AG10803 (cell line): ENCODE measurements around the gene EML3.
"Not testable (repeated sequence)": the region's sequence is repeated elsewhere in the genome, so short reads cannot be mapped to it uniquely, and the experiment has no call there.

Source experiments
- DNase-seq: peaks from one replicate; pipeline ENCODE4 v3.0.0; 2010; ENCODE audit warnings: low read depth
- H3K4me3 ChIP-seq: 2 replicates; pipeline ENCODE4 v1.5.1; 2011; ENCODE audit warnings: mild to moderate bottlenecking, low read length, control low read depth
- CTCF ChIP-seq: conservative IDR thresholded peaks from 2 replicates; pipeline ENCODE4 v1.5.1; 2011; ENCODE audit warnings: mild to moderate bottlenecking, low read length, control low read depth, inconsistent platforms

The EML3 gene

DNA sequence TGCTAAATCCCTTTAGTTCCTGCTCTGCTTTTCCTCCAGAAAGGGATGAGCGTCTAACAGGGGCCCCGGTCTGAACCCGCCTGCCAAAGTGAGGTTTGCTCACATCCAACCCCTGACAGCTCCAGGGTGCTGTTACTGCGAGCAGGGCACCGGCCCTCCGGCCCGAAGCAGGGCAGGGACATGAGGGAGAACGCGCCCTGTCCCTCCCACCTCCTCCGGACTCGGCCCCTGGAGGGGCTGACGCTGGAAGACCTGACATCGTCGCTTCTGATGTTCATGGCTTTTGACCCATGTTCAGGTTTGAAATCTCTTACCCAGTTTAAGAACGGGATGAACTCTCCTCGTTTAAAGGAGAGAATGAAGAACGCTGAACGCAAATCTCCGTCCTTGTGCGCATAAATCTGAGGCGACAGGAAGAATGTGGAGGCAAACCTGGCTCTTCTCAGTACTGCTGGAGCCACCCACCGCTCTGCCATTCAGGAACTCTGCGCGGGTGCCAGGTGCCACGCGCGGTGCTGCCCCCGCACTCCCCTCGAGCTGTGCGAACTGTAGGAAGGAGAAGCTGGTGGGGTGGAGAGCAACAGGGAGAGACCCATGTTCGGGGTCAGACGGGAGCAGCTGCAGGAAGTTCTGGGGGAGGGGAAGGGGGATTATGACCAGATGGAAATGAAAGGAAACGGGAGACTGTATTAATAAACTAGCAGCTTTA, 38.1 kb downstream of the EML3 start:
- no peak for TF ChIP-seq CTCF
- no peak for DNase-seq
- H3K4me3 ChIP-seq: peak overlapping the region; percentile 90

DNA sequence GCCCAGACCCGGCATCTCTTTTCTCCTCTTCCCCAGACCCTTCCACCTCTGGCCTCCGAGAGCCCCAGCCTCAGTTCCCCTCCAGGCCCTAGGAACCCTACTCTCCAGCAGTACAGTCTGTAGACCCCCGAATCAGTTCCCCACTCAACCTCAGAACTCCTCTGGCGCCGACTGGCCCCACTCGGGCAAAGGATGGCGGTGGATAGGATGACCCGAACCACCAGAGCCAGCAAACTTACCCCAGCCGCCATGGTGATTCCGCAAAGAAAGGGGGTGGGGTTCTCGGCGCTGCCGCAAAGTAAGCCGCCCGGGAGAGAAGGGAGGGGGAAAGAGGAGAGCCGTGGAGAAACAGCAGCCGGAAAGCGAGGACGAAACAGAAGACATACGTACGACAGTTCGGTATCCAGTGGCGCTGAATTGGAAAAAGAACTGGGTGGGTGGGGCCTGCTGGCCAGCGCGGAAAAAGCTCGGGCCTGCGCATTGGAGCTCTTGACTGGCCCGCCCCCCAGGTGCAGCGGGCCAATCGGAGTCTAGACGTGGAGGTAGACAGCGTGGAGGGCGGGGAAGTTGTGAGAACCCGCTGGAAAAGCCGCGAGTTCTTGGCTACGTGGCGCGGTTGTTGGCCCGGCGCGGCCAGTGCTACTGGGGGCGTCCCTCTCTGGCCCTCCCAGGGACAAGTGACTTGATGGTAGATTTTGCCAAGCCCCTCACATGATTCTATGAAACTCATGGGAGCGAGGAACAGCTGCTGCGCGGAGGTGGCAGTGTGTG, 38.8 kb downstream of the EML3 start, which contains the start of gene EEF1G:
Gene EEF1G (minus strand): TSS at position 300 of the 771 bp plus-strand sequence. CDS start 49 bp downstream, at position 251.
- TF ChIP-seq CTCF: no peak
- peak; percentile 100 for DNase-seq
- H3K4me3 ChIP-seq: peak within 1 kb of the TSS; percentile 98

DNA sequence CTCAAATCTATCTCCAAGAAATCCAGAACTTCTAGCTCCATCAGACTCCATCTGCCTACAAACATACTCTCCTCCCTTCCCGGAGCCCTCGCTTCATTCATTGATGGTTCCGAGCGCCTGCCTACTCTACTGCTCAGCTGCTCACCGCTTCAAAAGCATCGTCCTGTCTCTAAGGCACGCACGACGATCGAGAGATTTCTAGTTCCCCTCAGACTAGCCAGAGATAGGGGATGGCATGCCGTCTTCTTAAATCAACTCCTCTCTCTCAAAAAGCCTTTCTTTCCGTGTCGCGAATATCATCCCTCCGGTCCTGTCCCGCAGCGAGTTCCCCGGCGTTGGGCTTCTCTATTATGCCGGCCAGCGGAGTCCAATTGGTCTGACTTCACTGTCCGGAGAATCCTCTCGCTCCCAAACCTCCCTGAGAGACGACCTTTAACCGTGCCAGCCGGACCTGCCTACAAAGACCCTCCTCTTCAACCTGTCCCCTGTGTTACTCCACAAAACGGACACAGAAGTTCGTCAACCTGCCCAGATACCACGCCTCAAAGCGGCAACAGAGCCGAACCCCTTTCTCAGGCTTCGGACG, 39.5 kb downstream of the EML3 start:
- no peak for DNase-seq
- no peak for TF ChIP-seq CTCF
- H3K4me3 ChIP-seq: peak overlapping the region; percentile 98

- no peak for DNase-seq
- no peak for TF ChIP-seq CTCF
- peak overlapping the region; percentile 98 for H3K4me3 ChIP-seq
These were observed 40.1 kb downstream of the EML3 start for GRCh38 chr11:62572431-62572830.

GRCh38 chr11:62571493-62571892, 41.1 kb downstream of the EML3 start:
- not testable (repeated sequence) for H3K4me3 ChIP-seq, DNase-seq

DNA sequence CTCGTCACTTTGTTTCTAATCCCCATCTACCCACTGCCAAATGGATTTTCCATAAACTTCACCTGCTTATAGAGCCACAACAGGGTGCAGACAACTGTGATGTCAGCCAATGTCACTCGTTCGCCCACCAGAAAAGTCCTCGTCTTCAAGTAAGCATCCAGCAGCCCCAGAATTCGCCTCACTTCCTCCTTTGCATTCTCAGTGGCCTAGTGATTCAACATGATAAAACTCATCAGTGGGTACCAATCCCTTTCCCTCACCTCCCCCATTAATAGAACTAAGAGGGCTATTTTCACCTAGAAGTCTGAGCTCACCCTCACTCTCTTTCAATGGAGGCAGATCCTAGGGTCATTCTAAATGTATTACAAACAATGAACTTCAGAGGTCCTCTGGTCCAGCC, 41.7 kb downstream of the EML3 start:
- DNase-seq, H3K4me3 ChIP-seq: not testable (repeated sequence)

- TF ChIP-seq CTCF: no peak
- no peak for DNase-seq
- no peak overlapping the region for H3K4me3 ChIP-seq
These were observed 43.0 kb downstream of the EML3 start for GRCh38 chr11:62569611-62570010.

DNA sequence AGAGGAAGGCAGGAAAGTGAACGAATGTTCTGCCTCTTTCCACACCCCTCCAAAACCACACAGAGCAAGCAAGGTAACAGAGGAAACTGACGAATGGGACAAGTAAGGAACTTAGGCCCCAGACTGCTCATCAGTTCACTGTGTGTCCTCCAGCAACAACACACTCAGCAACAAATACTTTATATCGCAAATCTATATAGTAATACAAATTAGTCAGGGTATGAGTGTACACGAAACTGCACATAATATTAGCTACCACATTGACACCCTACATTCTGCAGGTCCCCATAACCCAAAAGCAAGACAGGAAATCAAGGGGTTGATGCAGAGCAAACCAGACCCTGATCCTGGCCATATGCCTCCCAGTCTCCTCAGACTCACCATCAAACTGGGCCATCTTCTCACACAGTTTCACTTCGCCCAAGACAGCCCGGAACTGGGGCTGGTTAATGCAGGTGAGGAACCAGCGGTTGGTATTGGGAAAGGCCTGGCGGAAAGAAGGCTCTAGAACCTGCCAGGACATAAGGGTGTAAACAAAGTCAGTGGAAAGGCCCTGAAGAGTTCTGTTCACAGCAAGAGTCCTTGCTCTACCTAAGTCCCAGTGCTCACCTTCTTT, 45.4 kb downstream of the EML3 start:
- DNase-seq: no peak
- no peak for TF ChIP-seq CTCF
- no peak overlapping the region for H3K4me3 ChIP-seq
